ENCODE measurements around the gene PIK3R6.

Gene PIK3R6

DNA sequence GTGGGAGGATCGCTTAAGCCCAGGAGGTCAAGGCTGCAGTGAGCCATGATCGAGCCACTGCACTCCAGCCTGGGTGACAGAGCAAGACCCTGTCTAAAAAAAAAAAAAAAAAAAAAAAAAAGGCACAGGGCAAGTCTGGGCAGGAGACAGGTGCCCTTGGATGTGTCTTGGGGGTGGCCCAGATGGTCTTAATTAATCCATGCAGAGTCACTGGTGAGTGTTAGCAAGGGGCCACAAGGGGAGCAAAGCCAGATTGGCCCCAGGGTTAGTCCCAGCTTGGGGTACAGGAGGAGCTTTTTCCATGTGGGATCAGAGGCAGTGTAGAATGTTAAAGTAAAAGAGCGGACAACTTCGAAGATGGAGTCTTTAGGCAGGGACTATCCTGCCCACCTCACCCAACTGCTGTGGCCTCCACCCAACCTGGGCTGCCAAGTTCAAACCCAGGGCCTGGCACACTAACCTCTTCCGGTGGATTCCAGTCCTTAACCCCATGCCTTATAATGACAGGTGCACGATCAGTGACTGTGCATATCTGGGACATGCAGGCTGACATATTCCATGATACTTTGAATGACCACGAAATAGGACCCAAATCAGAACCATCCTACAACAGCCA lies 36.1 kb downstream of the PIK3R6 start:
- no peak for TF ChIP-seq FOXP2 (optimal IDR thresholded peaks at IDR 0.05; ENCODE audit: control extremely low read depth, extremely low read length, insufficient read depth)
- TF ChIP-seq EZH2 (IDR thresholded peaks at IDR 0.05): no peak
- TF ChIP-seq POLR2AphosphoS5 (IDR thresholded peaks at IDR 0.05; ENCODE audit: borderline replicate concordance, low read depth, low read length): no peak
- Histone ChIP-seq H3K36me3 (ENCODE audit: insufficient read depth, low read length) (no peaks in the 10 kb centered on the region), H3K9ac (ENCODE audit: insufficient read length) (no peak overlapping the region), H3K9me3 (ENCODE audit: low read depth, low read length) (no peaks in the 10 kb centered on the region), H3K4me3 (no peak overlapping the region), H3K27ac (no peak overlapping the region)
- no peak for DNase-seq (ENCODE audit: low read depth, low spot score)

- Histone ChIP-seq H3K9ac (ENCODE audit: insufficient read length) (no peak overlapping the region), H3K4me3 (no peak overlapping the region), H3K9me3 (ENCODE audit: low read depth, low read length) (no peaks in the 10 kb centered on the region), H3K27ac (no peak overlapping the region), H3K36me3 (ENCODE audit: insufficient read depth, low read length) (no peaks in the 10 kb centered on the region)
- TF ChIP-seq EZH2 (IDR thresholded peaks at IDR 0.05) (no peak), FOXP2 (optimal IDR thresholded peaks at IDR 0.05; ENCODE audit: control extremely low read depth, extremely low read length, insufficient read depth) (no peak), POLR2AphosphoS5 (IDR thresholded peaks at IDR 0.05; ENCODE audit: borderline replicate concordance, low read depth, low read length) (no peak)
- no peak for DNase-seq (ENCODE audit: low read depth, low spot score)
Observed at GRCh38 chr17:8830141-8830540, 37.3 kb downstream of the PIK3R6 start.

- no peak for TF ChIP-seq EZH2 (IDR thresholded peaks at IDR 0.05)
- TF ChIP-seq FOXP2 (optimal IDR thresholded peaks at IDR 0.05; ENCODE audit: control extremely low read depth, extremely low read length, insufficient read depth): no peak
- no peak for TF ChIP-seq POLR2AphosphoS5 (IDR thresholded peaks at IDR 0.05; ENCODE audit: borderline replicate concordance, low read depth, low read length)
Observed at GRCh38 chr17:8829036-8829941, 38.2 kb downstream of the PIK3R6 start.

DNA sequence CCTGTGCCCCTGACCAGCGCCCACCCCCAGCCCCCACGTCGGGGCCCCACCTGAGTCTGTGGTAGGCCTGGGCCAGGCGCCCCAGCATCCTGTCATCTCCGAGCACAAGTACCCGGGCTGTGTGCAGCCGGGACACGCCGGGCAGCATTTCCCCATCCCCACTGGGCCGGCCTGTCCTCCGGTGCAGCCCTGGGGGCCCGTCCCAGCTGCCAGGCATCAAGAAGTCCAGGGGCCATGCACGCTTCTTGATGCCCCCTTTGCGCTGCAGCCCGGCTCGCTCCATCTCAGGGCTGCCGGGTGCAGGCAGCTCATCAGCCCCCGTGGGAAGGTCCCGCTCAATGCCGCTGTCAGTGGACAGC lies 39.0 kb downstream of the PIK3R6 start:
- Histone ChIP-seq H3K4me3 (no peak overlapping the region), H3K36me3 (ENCODE audit: insufficient read depth, low read length) (no peaks in the 10 kb centered on the region), H3K9ac (ENCODE audit: insufficient read length) (no peak overlapping the region), H3K27ac (no peak overlapping the region), H3K9me3 (ENCODE audit: low read depth, low read length) (no peaks in the 10 kb centered on the region)
- DNase-seq (ENCODE audit: low read depth, low spot score): no peak
- no peak for TF ChIP-seq EZH2 (IDR thresholded peaks at IDR 0.05)
- no peak for TF ChIP-seq POLR2AphosphoS5 (IDR thresholded peaks at IDR 0.05; ENCODE audit: borderline replicate concordance, low read depth, low read length)
- no peak for TF ChIP-seq FOXP2 (optimal IDR thresholded peaks at IDR 0.05; ENCODE audit: control extremely low read depth, extremely low read length, insufficient read depth)

More at GRCh38 chr17:8829036-8829941, 38.2 kb downstream of the PIK3R6 start:
- no peak overlapping the region for H3K9ac ChIP-seq (ENCODE audit: insufficient read length)
- DNase-seq (ENCODE audit: low read depth, low spot score): no peak
- H3K4me3 ChIP-seq: no peak overlapping the region
- H3K9me3 ChIP-seq (ENCODE audit: low read depth, low read length): no peaks in the 10 kb centered on the region
- H3K27ac ChIP-seq: no peak overlapping the region
- H3K36me3 ChIP-seq (ENCODE audit: insufficient read depth, low read length): no peaks in the 10 kb centered on the region

- no peak overlapping the region for H3K27ac ChIP-seq
- H3K9me3 ChIP-seq (ENCODE audit: low read depth, low read length): no peaks in the 10 kb centered on the region
- H3K36me3 ChIP-seq (ENCODE audit: insufficient read depth, low read length): no peaks in the 10 kb centered on the region
- no peak overlapping the region for H3K4me3 ChIP-seq
- H3K9ac ChIP-seq (ENCODE audit: insufficient read length): no peak overlapping the region
- DNase-seq (ENCODE audit: low read depth, low spot score): no peak
- no peak for TF ChIP-seq POLR2AphosphoS5 (IDR thresholded peaks at IDR 0.05; ENCODE audit: borderline replicate concordance, low read depth, low read length)
- no peak for TF ChIP-seq FOXP2 (optimal IDR thresholded peaks at IDR 0.05; ENCODE audit: control extremely low read depth, extremely low read length, insufficient read depth)
- no peak for TF ChIP-seq EZH2 (IDR thresholded peaks at IDR 0.05)
Observed at GRCh38 chr17:8826808-8827435, 40.6 kb downstream of the PIK3R6 start.

DNA sequence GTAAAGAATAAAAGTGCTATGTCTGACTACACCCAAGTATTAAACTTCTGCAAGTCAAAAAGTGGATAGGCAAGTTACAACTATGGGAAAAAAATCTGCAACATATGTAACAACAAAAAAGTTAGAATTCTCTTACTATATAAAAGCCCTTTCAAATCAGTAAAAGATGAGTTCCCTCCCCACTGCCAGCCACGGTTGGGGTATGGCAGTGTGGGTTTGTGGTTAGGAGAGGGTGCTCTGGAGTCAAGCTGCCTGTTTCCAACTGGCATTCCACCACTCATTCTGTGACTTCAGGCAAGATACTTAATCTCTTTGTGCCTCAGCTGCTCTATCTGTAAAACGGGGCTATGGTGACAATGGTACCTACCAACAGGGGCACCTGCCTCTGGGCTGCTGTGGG lies 41.7 kb downstream of the PIK3R6 start:
- no peak overlapping the region for H3K4me3 ChIP-seq
- no peak overlapping the region for H3K27ac ChIP-seq
- TF ChIP-seq FOXP2 (optimal IDR thresholded peaks at IDR 0.05; ENCODE audit: control extremely low read depth, extremely low read length, insufficient read depth): no peak
- TF ChIP-seq POLR2AphosphoS5 (IDR thresholded peaks at IDR 0.05; ENCODE audit: borderline replicate concordance, low read depth, low read length): no peak
- no peak for TF ChIP-seq EZH2 (IDR thresholded peaks at IDR 0.05)
- DNase-seq (ENCODE audit: low read depth, low spot score): no peak
- H3K9ac ChIP-seq (ENCODE audit: insufficient read length): no peak overlapping the region
- H3K36me3 ChIP-seq (ENCODE audit: insufficient read depth, low read length): no peaks in the 10 kb centered on the region
- H3K9me3 ChIP-seq (ENCODE audit: low read depth, low read length): no peaks in the 10 kb centered on the region

DNA sequence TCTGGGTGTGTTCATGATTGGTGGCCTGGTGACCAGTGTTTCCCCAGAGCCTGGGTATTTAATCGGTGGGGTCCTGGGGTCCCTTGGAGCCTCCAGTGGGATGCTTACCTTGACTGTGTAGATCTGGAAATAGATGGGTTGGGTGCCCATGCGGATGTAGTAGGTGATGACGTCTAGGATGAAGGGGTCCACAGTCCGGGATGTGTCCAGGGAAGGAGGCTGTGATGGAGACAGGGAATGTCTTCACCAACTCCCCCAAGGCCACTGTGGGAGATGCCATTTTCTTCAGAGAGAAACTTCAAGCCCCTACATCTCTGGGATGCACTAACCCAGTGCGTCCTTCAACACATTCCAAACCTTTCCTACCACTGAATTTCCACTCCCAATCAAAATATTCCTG lies 44.2 kb downstream of the PIK3R6 start:
- Histone ChIP-seq H3K9ac (ENCODE audit: insufficient read length) (no peak overlapping the region), H3K9me3 (ENCODE audit: low read depth, low read length) (no peaks in the 10 kb centered on the region), H3K4me3 (no peak overlapping the region), H3K36me3 (ENCODE audit: insufficient read depth, low read length) (no peaks in the 10 kb centered on the region), H3K27ac (no peak overlapping the region)
- no peak for DNase-seq (ENCODE audit: low read depth, low spot score)
- TF ChIP-seq FOXP2 (optimal IDR thresholded peaks at IDR 0.05; ENCODE audit: control extremely low read depth, extremely low read length, insufficient read depth) (no peak), POLR2AphosphoS5 (IDR thresholded peaks at IDR 0.05; ENCODE audit: borderline replicate concordance, low read depth, low read length) (no peak), EZH2 (IDR thresholded peaks at IDR 0.05) (no peak)

DNA sequence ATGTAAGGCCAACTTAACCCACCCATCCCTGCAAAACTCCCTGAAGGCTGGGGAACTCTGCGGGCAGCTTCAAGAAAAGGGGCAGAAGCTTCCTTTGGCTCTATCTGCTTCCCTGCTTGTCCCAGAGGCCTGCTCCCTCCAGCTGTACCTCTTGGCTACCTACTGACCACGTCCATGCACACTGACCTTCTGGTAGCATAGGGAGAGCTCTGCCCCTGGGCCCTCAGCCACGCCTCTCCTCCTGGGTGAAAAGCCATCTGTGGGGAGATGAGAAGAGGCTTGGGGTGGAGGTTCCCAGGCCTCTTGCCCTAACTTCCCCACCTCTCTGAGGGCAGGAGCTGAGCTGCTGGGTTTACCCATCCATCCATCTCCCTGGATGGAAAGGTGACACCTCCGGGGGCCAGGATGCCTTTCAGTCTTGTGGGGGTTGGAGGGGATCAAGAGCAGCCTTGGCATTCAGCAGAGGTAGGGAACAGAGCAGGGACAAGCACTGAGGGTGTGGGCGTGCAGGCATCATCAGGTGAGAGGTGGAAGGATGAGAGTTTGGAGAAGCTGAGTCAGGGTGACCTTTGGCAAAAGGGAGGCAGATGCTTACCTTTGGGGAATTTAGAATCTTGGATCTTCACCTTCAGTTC lies 45.0 kb downstream of the PIK3R6 start:
- no peak overlapping the region for H3K27ac ChIP-seq

More for the DNA sequence above, 45.0 kb downstream of the PIK3R6 start:
- no peaks in the 10 kb centered on the region for H3K9me3 ChIP-seq (ENCODE audit: low read depth, low read length)
- no peak overlapping the region for H3K9ac ChIP-seq (ENCODE audit: insufficient read length)
- H3K36me3 ChIP-seq (ENCODE audit: insufficient read depth, low read length): no peaks in the 10 kb centered on the region
- no peak overlapping the region for H3K4me3 ChIP-seq
- DNase-seq (ENCODE audit: low read depth, low spot score): no peak
- no peak for TF ChIP-seq POLR2AphosphoS5 (IDR thresholded peaks at IDR 0.05; ENCODE audit: borderline replicate concordance, low read depth, low read length)
- TF ChIP-seq FOXP2 (optimal IDR thresholded peaks at IDR 0.05; ENCODE audit: control extremely low read depth, extremely low read length, insufficient read depth): no peak
- TF ChIP-seq EZH2 (IDR thresholded peaks at IDR 0.05): no peak
